RKO (cell line): ENCODE data around the gene RNF223.
A peak's percentile ranks its signal among the peaks of the same experiment; 100 is the strongest.
"Not testable (repeated sequence)": the region's sequence is repeated elsewhere in the genome, so short reads cannot be mapped to it uniquely, and the experiment has no call there.

Experiments
- DNase-seq: peaks from one replicate; pipeline ENCODE4 v3.0.0-alpha.2; 2016; ENCODE audit warnings: low spot score

RNF223 gene

GRCh38 chr1:1060281-1061000 is 13.7 kb downstream of the RNF223 start:
- no peak for DNase-seq

- DNase-seq: peak; percentile 84
Measured at GRCh38 chr1:1059494-1060280, 14.4 kb downstream of the RNF223 start.

- peak; percentile 57 for DNase-seq
Measured at GRCh38 chr1:1058921-1059493, 15.1 kb downstream of the RNF223 start.

GRCh38 chr1:1058088-1058905 is 15.8 kb downstream of the RNF223 start:
- DNase-seq: no peak

DNA sequence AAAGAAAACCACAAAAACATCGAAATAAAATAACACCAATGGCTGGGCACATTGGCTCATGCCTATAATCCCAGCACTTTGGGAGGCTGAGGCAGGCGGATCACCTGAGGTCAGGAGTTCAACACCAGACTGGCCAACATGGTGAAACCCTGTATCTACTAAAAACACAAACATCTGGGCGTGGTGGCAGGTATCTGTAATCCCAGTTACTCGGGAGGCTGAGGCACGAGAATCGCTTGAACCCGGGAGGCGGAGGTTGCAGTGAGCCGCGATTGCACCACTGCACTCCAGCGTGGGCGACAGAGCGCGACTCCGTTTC is 16.4 kb downstream of the RNF223 start:
- not testable (repeated sequence) for DNase-seq

DNA sequence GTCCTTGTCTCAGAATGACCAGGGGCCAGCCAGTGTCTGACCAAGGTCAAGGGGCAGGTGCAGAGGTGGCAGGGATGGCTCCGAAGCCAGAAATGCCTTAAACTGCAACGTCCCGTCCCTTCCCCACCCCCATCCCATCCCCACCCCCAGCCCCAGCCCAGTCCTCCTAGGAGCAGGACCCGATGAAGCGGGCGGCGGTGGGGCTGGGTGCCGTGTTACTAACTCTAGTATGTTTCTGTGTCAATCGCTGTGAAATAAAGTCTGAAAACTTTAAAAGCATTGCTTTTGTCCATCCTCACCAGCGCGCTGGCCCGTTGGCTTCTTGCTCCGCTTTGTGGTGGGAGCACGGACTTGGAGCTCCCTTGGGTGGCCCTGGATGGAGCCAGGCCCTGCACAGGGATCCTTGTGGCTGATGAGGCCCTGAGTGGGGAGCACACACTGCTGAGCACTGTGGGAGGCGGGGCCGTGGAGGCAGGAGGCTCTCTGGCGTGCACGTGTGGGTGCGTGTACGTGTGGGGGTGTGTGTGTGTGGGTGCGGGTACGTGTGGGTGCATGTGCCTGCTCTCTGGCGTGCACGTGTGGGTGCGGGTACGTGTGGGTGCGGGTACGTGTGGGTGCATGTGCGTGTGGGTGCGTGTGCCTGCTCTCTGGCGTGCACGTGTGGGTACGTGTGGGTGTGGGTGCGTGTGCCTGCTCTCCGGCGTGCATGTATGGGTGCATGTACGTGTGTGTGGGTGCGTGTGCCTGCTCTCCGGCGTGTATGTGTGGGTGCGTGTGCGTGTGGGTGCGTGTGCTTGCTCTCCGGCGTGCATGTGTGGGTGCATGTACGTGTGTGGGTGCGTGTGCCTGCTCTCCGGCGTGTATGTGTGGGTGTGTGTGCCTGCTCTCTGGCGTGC is 18.0 kb downstream of the RNF223 start:
- no peak for DNase-seq

- no peak for DNase-seq
Measured at GRCh38 chr1:1054971-1055370, 19.1 kb downstream of the RNF223 start.

DNA sequence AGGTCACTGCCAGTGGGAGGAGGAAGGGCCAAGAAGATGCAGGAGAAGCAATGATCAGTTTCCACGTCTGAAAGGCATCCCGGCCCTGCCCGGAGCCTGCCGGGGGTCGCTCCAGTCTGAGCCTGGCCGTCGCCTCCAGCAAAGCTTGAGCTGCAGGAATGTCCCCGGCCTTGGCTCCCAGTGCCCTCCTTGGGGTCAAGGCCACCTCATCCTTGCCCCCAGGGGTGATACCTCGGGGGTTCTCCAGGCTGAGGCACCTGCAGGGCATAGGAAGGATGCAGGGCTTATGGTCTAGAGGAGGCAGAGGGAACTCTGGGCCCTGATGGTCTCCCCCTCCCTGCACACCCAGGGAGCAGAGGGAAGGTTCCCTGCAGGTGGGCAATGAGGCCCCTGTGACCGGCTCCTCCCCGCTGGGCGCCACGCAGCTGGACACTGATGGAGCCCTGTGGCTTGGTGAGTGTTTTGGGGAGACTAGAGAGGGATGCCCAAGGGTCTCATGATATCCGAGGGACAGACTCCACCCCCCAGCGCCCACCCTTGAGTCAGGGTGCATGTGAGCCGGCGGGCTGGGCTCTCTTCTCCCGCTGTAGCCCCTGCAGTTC is 19.9 kb downstream of the RNF223 start:
- DNase-seq: no peak

- DNase-seq: no peak
Measured at GRCh38 chr1:1053682-1054081, 20.4 kb downstream of the RNF223 start.

GRCh38 chr1:1053022-1053421 is 21.1 kb downstream of the RNF223 start:
- DNase-seq: no peak

- DNase-seq: no peak
Measured at GRCh38 chr1:1052003-1052840, 21.9 kb downstream of the RNF223 start.

- DNase-seq: no peak
Measured at GRCh38 chr1:1051127-1051810, 22.8 kb downstream of the RNF223 start.

DNA sequence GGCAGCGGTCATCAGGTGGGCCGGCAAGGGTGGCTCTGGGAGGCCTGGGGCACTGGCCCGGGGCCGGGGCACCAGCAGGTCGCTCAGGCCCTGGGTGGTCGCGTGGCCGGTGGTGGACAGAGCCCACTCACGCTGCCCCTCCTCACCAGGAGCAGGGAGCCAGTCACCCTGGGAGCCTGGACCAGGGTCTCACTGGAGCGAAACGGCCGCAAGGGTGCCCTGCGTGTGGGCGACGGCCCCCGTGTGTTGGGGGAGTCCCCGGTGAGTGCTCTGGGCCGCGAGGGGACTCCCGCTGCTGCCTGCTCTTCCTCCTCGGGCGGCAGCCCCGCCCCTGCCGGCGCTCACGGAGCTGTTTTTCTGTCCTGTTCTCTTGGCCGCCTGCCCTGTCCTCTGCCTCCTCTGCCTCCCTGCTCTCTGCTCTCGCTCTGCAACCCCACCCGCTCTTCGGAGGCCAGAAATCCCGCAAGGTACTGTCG is 23.5 kb downstream of the RNF223 start:
- DNase-seq: no peak

DNA sequence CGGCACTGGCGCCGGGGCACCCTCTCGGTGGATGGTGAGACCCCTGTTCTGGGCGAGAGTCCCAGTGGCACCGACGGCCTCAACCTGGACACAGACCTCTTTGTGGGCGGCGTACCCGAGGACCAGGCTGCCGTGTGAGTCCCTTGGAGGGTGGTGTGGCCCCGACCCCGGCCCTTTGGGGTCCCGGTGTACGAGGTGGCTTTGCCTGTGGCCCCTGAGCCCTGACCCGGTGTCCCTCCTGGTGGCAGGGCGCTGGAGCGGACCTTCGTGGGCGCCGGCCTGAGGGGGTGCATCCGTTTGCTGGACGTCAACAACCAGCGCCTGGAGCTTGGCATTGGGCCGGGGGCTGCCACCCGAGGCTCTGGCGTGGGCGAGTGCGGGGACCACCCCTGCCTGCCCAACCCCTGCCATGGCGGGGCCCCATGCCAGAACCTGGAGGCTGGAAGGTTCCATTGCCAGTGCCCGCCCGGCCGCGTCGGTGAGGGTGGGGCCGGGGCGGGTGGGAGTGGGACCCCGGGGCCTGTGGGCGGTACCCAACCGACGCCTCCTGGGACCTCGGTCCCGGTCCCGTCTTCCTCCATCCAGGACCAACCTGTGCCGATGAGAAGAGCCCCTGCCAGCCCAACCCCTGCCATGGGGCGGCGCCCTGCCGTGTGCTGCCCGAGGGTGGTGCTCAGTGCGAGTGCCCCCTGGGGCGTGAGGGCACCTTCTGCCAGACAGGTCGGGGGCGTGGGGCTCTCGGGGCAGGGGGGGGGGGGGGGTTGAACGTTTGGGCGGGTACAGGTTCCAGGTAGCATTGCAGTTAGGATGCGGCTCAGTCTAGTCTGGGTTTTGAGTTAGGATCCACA is 24.6 kb downstream of the RNF223 start:
- no peak for DNase-seq

- no peak for DNase-seq
Measured at GRCh38 chr1:1048765-1049164, 25.3 kb downstream of the RNF223 start.

DNA sequence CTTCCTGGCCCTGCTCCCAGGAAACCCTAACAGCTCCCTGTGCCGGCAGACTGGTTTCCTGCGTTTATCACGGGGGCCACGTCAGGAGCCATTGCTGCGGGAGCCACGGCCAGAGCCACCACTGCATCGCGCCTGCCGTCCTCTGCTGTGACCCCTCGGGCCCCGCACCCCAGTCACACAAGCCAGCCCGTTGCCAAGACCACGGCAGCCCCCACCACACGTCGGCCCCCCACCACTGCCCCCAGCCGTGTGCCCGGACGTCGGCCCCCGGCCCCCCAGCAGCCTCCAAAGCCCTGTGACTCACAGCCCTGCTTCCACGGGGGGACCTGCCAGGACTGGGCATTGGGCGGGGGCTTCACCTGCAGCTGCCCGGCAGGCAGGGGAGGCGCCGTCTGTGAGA is 26.1 kb downstream of the RNF223 start:
- DNase-seq: no peak

DNA sequence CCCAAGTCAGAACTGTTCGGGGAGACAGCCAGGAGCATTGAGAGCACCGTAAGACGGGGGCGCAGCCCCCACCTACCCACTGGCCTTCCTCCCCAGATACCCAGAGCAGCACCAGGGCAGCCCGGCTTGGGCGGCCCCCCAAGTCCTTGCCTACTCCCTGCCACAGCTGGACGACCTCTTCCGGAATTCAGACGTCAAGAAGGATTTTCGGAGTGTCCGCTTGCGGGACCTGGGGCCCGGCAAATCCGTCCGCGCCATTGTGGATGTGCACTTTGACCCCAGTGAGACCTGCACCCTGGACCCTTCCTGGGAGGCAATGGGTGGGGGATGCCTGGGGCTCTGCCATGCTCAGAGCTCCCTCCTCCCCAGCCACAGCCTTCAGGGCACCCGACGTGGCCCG is 26.7 kb downstream of the RNF223 start:
- no peak for DNase-seq

- DNase-seq: no peak
Measured at GRCh38 chr1:1046767-1047166, 27.3 kb downstream of the RNF223 start.
